ENCODE measurements around the gene DHRS13. TPM values are rescaled to one million over a fixed set of nuclear protein-coding genes. Genes with fewer than 3 reads are reported as not detected.
A peak's percentile ranks its signal among the peaks of the same experiment; 100 is the strongest.

DHRS13 gene
- total RNA-seq, 1 donor from 2014 or later: 20.4 TPM

GRCh38 chr17:28871056-28871579, 31.8 kb downstream of the DHRS13 start:
- Mint-ChIP-seq H3K27ac (no peak overlapping the region), H3K4me3 (no peak overlapping the region)

GRCh38 chr17:28867276-28867675, 35.6 kb downstream of the DHRS13 start:
- no peaks in the 10 kb centered on the region for H3K4me1 Mint-ChIP-seq (ENCODE audit: unreplicated experiment)
- no peak overlapping the region for H3K4me3 Mint-ChIP-seq
- DNase-seq (ENCODE audit: extremely low spot score, unreplicated experiment): no peak
- H3K9me3 Mint-ChIP-seq: no peaks in the 10 kb centered on the region
- no peak for TF ChIP-seq CTCF (conservative IDR thresholded peaks at IDR 0.05)
- H3K27ac Mint-ChIP-seq: no peak overlapping the region
- H3K27me3 Mint-ChIP-seq: no peaks in the 10 kb centered on the region
- H3K36me3 Mint-ChIP-seq: no peaks in the 10 kb centered on the region

More at GRCh38 chr17:28871056-28871579, 31.8 kb downstream of the DHRS13 start:
- H3K4me1 Mint-ChIP-seq (ENCODE audit: unreplicated experiment): no peaks in the 10 kb centered on the region
- H3K9me3 Mint-ChIP-seq: no peaks in the 10 kb centered on the region
- DNase-seq (ENCODE audit: extremely low spot score, unreplicated experiment): no peak
- H3K27me3 Mint-ChIP-seq: no peaks in the 10 kb centered on the region
- no peak for TF ChIP-seq CTCF (conservative IDR thresholded peaks at IDR 0.05)
- H3K36me3 Mint-ChIP-seq: no peaks in the 10 kb centered on the region

GRCh38 chr17:28865946-28866752, 36.7 kb downstream of the DHRS13 start:
- Mint-ChIP-seq H3K27me3 (no peaks in the 10 kb centered on the region), H3K27ac (no peak overlapping the region), H3K4me1 (ENCODE audit: unreplicated experiment) (no peaks in the 10 kb centered on the region), H3K36me3 (peaks cover 4% of the 10 kb centered on the region), H3K9me3 (no peaks in the 10 kb centered on the region), H3K4me3 (no peak overlapping the region)
- DNase-seq (ENCODE audit: extremely low spot score, unreplicated experiment): no peak
- TF ChIP-seq CTCF (conservative IDR thresholded peaks at IDR 0.05): no peak

GRCh38 chr17:28864991-28865849, 37.7 kb downstream of the DHRS13 start:
- H3K36me3 Mint-ChIP-seq: peaks cover 4% of the 10 kb centered on the region
- H3K9me3 Mint-ChIP-seq: no peaks in the 10 kb centered on the region
- no peak for TF ChIP-seq CTCF (conservative IDR thresholded peaks at IDR 0.05)
- no peaks in the 10 kb centered on the region for H3K27me3 Mint-ChIP-seq
- DNase-seq (ENCODE audit: extremely low spot score, unreplicated experiment): no peak
- H3K4me1 Mint-ChIP-seq (ENCODE audit: unreplicated experiment): no peaks in the 10 kb centered on the region
- peak overlapping the region; percentile 70 for H3K27ac Mint-ChIP-seq
- no peak overlapping the region for H3K4me3 Mint-ChIP-seq

- peaks cover 5% of the 10 kb centered on the region for H3K36me3 Mint-ChIP-seq
- H3K4me1 Mint-ChIP-seq (ENCODE audit: unreplicated experiment): no peaks in the 10 kb centered on the region
- H3K4me3 Mint-ChIP-seq: no peak overlapping the region
- H3K27ac Mint-ChIP-seq: no peak overlapping the region
- no peaks in the 10 kb centered on the region for H3K27me3 Mint-ChIP-seq
- H3K9me3 Mint-ChIP-seq: no peaks in the 10 kb centered on the region
- no peak for TF ChIP-seq CTCF (conservative IDR thresholded peaks at IDR 0.05)
- no peak for DNase-seq (ENCODE audit: extremely low spot score, unreplicated experiment)
Observed at GRCh38 chr17:28863953-28864352, 38.9 kb downstream of the DHRS13 start.

Data from type B pancreatic cell (in vitro differentiated cells).